NB4 (cell line): Measurements from ENCODE around the gene GLT1D1.

ENCODE experiments used
- DNase-seq: peaks from one replicate; pipeline ENCODE4 v3.0.0; 2010; ENCODE audit warnings: low read depth
- H3K4me3 ChIP-seq: one replicate; pipeline ENCODE4 v1.5.1; 2011; ENCODE audit warnings: mild to moderate bottlenecking, low read depth, low read length, moderate library complexity
- CTCF ChIP-seq: IDR thresholded peaks from one replicate; pipeline ENCODE4 v1.5.1; 2012; ENCODE audit warnings: low read depth, low read length
- MAX ChIP-seq: IDR thresholded peaks from 2 replicates; pipeline ENCODE4 v1.6.1; 2011; ENCODE audit warnings: low read depth, low read length
- MYC ChIP-seq: IDR thresholded peaks from 2 replicates; pipeline ENCODE4 v1.6.1; 2011; ENCODE audit warnings: low read depth, low read length
- POLR2A ChIP-seq: IDR thresholded peaks from 2 replicates; pipeline ENCODE4 v1.6.1; 2011; ENCODE audit warnings: mild to moderate bottlenecking; ENCODE audit not compliant: insufficient read length; ENCODE audit errors: extremely low read depth

The GLT1D1 gene

GRCh38 chr12:128859311-128859710 is 6.0 kb downstream of the GLT1D1 start:
- TF ChIP-seq MAX (no peak), POLR2A (no peak), MYC (no peak), CTCF (no peak)
- DNase-seq: no peak

GRCh38 chr12:128861226-128862016 is 8.1 kb downstream of the GLT1D1 start:
- H3K4me3 ChIP-seq: no peak overlapping the region
- no peak for DNase-seq
- TF ChIP-seq MYC (no peak), CTCF (no peak), MAX (no peak), POLR2A (no peak)

More at GRCh38 chr12:128859311-128859710, 6.0 kb downstream of the GLT1D1 start:
- no peak overlapping the region for H3K4me3 ChIP-seq

- no peak for DNase-seq
- H3K4me3 ChIP-seq: no peak overlapping the region
- no peak for TF ChIP-seq POLR2A
- TF ChIP-seq CTCF: no peak
- TF ChIP-seq MAX: no peak
- TF ChIP-seq MYC: no peak
These were observed 10.7 kb downstream of the GLT1D1 start for GRCh38 chr12:128863957-128864356.

GRCh38 chr12:128864516-128865186 is 11.4 kb downstream of the GLT1D1 start:
- no peak overlapping the region for H3K4me3 ChIP-seq
- TF ChIP-seq MAX: no peak
- no peak for TF ChIP-seq POLR2A
- no peak for TF ChIP-seq CTCF
- TF ChIP-seq MYC: no peak
- DNase-seq: no peak

- TF ChIP-seq MAX (no peak), MYC (no peak), CTCF (no peak), POLR2A (no peak)
- H3K4me3 ChIP-seq: no peak overlapping the region
- no peak for DNase-seq
These were observed 14.2 kb downstream of the GLT1D1 start for GRCh38 chr12:128867466-128867865.
